Breast epithelium (tissue), 4 donors: ENCODE results near the gene ACAT2. TPM values are rescaled to one million over a fixed set of nuclear protein-coding genes. Genes with fewer than 3 reads are reported as not detected.
"Not testable (repeated sequence)": the region's sequence is repeated elsewhere in the genome, so short reads cannot be mapped to it uniquely, and the experiment has no call there.

Source experiments
- DNase-seq, 2 donors: peaks; one replicate each; pipeline ENCODE4 v3.0.0-alpha.2; 2019; ENCODE audit warnings: low spot score in 2 of 2
- H3K27ac ChIP-seq, 2 donors: fragments of 200-600 bp; sonication (generic) in 1 of 2; one replicate each; pipeline ENCODE4 v1.5.1; 2016 to 2019; ENCODE audit warnings: mild to moderate bottlenecking in 1 of 2
- H3K27me3 ChIP-seq, 2 donors: fragments of 200-600 bp; sonication (generic) in 1 of 2; one replicate each; pipeline versions ENCODE4 v1.5.1 to v1.6.0; 2017 to 2019; ENCODE audit warnings: control low read depth in 1 of 2, mild to moderate bottlenecking in 1 of 2
- H3K36me3 ChIP-seq: fragments of 200-600 bp; one replicate; pipeline ENCODE4 v1.5.1; 2019
- H3K4me1 ChIP-seq, 2 donors: fragments of 200-600 bp; sonication (generic); one replicate each; pipeline ENCODE4 v1.5.1; 2016 to 2019; ENCODE audit warnings: control low read depth in 1 of 2
- H3K4me3 ChIP-seq, 3 donors: fragments of 200-600 bp; sonication (generic); 1 replicate in 2 of 3; 2 replicates in 1 of 3; pipeline ENCODE4 v1.5.1; 2016 to 2019; ENCODE audit warnings: mild to moderate bottlenecking in 3 of 3, moderate library complexity in 2 of 3
- H3K9me3 ChIP-seq, 2 donors: fragments of 200-600 bp; sonication (generic) in 1 of 2; one replicate each; pipeline ENCODE4 v1.5.1; 2016 to 2019; ENCODE audit warnings: control low read depth in 1 of 2
- CTCF ChIP-seq, 3 donors: fragments of 450-650 bp; IDR thresholded peaks; one replicate each; pipeline ENCODE4 v1.5.1; 2016 to 2017; ENCODE audit warnings: antibody characterized with exemption in 3 of 3, mild to moderate bottlenecking in 3 of 3, moderate library complexity in 3 of 3
- POLR2A ChIP-seq: fragments of 450-650 bp; IDR thresholded peaks from one replicate; pipeline ENCODE4 v1.6.1; 2016; ENCODE audit warnings: antibody characterized with exemption, mild to moderate bottlenecking, moderate library complexity
- POLR2AphosphoS5 ChIP-seq, 3 donors: sonication (generic); formaldehyde crosslinking; IDR thresholded peaks; one replicate each; pipeline ENCODE4 v1.6.1; 2017; ENCODE audit warnings: antibody characterized with exemption in 3 of 3
- intact Hi-C: fragments of 100-400 bp; cut with DNase I; formaldehyde crosslinking; loops from one replicate; pipeline ENCODE4 v1.15.1; 2023; ENCODE audit warnings: low total_unique reads
- total RNA-seq, 3 donors: library from RNA; depleted of rRNA; stranded (reverse); fragments of >200 nt; gene quantifications; one replicate each; pipeline ENCODE4 v1.1.0, GENCODE V29; 2016

The ACAT2 gene
- total RNA-seq, 3 donors from 2014 or later, result 9.4 to 10.5 (median 10.1) TPM

GRCh38 chr6:159746759-159747158 lies 15.1 kb upstream of the ACAT2 start:
- no peaks in the 10 kb centered on the region for H3K4me1 ChIP-seq
- H3K9me3 ChIP-seq, result no peaks in the 10 kb centered on the region
- H3K27me3 ChIP-seq, result no peaks in the 10 kb centered on the region
- intact Hi-C loops, result loop anchor here (2.0 to 10.0 kb wide), 2 partner anchors 48 to 778 kb away; no protein-coding TSS in a partner anchor
- no peak overlapping the region for H3K27ac ChIP-seq
- TF ChIP-seq CTCF (IDR thresholded peaks at IDR 0.05), result no peak
- no peak for TF ChIP-seq POLR2AphosphoS5 (IDR thresholded peaks at IDR 0.05)
- TF ChIP-seq POLR2A, result no peak
- H3K4me3 ChIP-seq, result no peak overlapping the region
- no peak for DNase-seq
- H3K36me3 ChIP-seq, result peaks cover 32% of the 10 kb centered on the region

DNA sequence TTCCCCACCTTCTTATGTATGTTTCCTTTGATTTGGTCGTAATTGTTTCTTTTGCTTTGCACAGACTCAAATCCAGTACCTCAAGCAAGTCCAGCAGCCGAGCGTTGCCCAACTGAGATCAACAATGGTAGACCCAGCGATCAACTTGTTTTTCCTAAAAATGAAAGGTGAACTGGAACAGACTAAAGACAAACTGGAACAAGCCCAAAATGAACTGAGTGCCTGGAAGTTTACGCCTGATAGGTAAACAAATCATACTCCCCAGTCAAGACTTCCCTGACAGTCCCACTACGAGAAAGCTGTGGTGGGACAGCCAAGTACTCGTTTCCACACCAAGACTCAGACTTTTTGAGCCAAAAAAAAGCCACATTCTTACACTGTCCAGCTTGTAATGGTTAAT lies 13.7 kb upstream of the ACAT2 start:
- intact Hi-C loops, result loop anchor here (10.0 kb wide), 1 partner anchor 777 kb away; no protein-coding TSS in a partner anchor
- DNase-seq, H3K4me3 ChIP-seq, H3K27me3 ChIP-seq, H3K4me1 ChIP-seq, H3K9me3 ChIP-seq, H3K27ac ChIP-seq: not testable (repeated sequence)
- peaks cover 25% of the 10 kb centered on the region for H3K36me3 ChIP-seq

- Histone ChIP-seq H3K4me1 (peaks cover 0 to 4% of the 10 kb centered on the region in 2 donors), H3K27me3 (no peaks in the 10 kb centered on the region), H3K27ac (no peak overlapping the region), H3K9me3 (no peaks in the 10 kb centered on the region), H3K36me3 (peaks cover 8% of the 10 kb centered on the region), H3K4me3 (no peak overlapping the region)
- intact Hi-C loops, result no loop called here
- no peak for DNase-seq
- TF ChIP-seq CTCF (IDR thresholded peaks at IDR 0.05) (no peak), POLR2AphosphoS5 (IDR thresholded peaks at IDR 0.05) (no peak), POLR2A (no peak)
Measured at GRCh38 chr6:159751448-159751847, 10.4 kb upstream of the ACAT2 start.

DNA sequence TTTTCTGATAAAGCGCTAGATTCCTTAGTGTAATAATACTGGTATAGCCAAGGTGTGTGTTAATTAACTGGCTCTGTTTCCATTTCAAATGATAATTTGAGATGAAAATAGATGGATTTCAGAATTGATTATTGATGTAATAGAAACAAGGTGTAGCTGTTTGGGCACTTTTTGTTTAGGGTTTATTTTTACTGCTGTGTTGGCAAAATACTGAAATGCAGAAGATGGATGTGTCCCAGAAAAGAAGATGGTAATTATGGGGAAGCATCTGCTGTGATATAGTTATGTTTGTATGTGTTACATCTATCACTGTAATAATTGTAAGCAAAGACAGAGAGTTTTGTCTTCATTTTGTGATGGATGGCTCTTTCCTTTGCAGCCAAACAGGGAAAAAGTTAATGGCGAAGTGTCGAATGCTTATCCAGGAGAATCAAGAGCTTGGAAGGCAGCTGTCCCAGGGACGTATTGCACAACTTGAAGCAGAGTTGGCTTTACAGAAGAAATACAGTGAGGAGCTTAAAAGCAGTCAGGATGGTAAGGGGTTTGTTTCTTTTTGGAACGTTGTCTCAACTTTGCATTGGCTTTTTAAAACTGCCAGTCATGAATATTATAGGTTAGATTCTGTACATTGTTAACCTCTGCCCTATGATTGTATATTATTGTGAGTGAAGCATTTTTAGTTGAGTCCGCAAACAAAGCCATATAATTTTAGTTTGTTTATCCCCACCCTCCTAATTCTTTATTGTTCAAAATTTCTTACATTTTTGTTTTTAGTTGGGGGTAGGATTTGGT lies 8.6 kb upstream of the ACAT2 start:
- Histone ChIP-seq H3K27me3 (no peaks in the 10 kb centered on the region), H3K4me1 (peaks cover 0 to 4% of the 10 kb centered on the region in 2 donors), H3K36me3 (peaks cover 6% of the 10 kb centered on the region), H3K4me3 (no peak overlapping the region), H3K27ac (no peak overlapping the region), H3K9me3 (no peaks in the 10 kb centered on the region)
- no peak for DNase-seq
- TF ChIP-seq CTCF (IDR thresholded peaks at IDR 0.05) (no peak), POLR2A (no peak), POLR2AphosphoS5 (IDR thresholded peaks at IDR 0.05) (no peak)
- intact Hi-C loops, result no loop called here

GRCh38 chr6:159754401-159754800 lies 7.4 kb upstream of the ACAT2 start:
- Histone ChIP-seq H3K36me3 (peaks cover 6% of the 10 kb centered on the region), H3K4me1 (peaks cover 0 to 4% of the 10 kb centered on the region in 2 donors), H3K27ac (no peak overlapping the region), H3K4me3 (no peak overlapping the region), H3K27me3 (no peaks in the 10 kb centered on the region), H3K9me3 (no peaks in the 10 kb centered on the region)
- no peak for DNase-seq
- TF ChIP-seq POLR2A (no peak), CTCF (IDR thresholded peaks at IDR 0.05) (no peak), POLR2AphosphoS5 (IDR thresholded peaks at IDR 0.05) (no peak)
- intact Hi-C loops, result no loop called here
